ENCODE measurements around the gene SPTLC3. TPM values are rescaled to one million over a fixed set of nuclear protein-coding genes. Genes with fewer than 3 reads are reported as not detected.

The SPTLC3 gene
- total RNA-seq, 1 experiment from 2014 or later, result 16.1 TPM

DNA sequence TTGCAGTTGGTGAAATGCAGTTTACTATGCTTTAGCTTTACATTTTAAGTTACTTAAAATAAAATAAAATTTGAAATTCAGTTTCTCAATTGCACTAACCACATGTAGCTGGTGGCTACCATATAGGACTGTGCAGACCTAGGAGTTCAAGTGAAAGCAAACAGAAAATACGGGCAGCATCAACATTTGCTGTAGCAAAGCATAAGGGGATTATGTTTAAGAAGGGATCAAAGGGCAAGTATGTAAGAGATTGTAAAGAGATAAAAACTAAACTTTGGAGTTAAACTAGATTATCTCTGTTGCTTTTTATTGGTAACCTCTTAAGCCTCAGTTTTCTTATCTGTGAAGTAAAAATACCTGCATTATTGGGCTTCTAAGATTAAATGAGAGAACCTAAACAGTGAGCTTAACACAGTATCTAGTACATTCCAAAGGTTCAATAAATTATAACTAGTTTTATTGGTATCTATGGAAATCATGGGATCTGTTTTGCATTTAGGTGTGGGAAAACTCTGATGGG, 81.2 kb downstream of the SPTLC3 start:
- DNase-seq (ENCODE audit: extremely low read depth, low read depth), result no peak

DNA sequence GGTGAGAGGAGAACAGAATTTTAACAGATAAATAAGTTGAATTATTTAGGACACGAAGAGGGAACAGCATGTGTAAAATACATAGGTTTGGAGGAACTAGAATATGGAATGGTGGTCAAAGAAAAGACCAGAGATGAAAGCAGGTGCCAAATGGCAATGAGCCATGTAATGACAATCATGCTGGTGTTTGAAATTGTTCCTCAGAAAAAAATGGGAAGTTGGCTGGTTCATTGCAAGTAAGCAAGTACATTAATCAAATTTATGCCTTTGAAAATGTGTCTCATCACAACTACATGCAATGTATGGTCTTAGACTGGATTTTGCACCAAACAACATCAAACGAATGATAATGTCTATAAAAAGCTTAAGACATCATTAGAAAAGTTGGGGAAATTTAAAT, 83.3 kb downstream of the SPTLC3 start:
- no peak for DNase-seq (ENCODE audit: extremely low read depth, low read depth)

- no peak for DNase-seq (ENCODE audit: extremely low read depth, low read depth)
These were observed 86.2 kb downstream of the SPTLC3 start for GRCh38 chr20:13094976-13095375.

DNA sequence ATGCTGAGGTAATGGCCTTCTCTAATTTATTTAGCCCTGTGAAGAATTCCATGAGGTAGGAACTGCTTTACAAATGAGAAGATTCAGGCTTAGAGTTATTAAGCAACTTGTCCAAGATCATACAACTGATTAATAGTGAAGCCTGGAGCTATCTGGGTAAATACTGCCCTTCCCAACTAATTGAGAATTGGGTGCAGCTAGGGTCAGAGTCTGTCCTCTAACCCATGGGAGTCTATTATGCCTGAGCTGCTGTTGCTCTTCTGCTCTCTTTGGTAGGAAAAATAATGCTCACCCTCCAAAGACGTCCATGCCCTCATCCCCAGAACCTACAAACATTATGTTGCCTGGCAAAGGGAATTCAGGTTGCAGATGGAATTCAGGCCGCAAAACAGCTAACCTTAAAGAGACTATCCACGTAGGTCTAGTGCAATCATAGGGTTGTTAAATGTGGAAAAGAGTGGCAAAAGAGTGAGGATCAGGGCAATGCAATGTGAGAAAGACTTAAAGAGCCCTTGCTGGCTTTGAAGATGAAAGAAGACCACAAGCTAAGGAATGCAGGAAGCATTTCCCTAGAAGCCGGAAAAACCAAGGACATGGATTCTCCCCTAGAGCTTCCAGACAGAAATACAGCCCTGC, 90.1 kb downstream of the SPTLC3 start:
- DNase-seq (ENCODE audit: extremely low read depth, low read depth), result no peak

DNA sequence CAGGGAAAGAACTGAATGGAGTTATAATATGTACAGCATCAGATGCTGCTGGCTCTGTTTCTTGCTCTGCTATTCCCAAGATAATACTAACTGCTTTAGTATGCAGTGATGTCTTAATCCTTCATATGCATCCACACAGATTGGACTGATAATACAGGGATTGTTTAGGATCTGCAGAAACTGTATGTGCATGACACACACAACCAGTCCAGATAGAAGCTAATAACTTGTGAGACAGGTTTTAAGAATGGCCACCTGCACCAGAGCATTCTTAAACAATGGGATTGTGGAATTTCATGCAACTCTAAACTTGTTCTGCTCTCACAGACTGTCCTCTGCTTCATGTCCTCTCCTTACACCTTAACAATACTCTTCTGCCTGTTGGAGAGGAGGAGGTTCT, 90.9 kb downstream of the SPTLC3 start:
- no peak for DNase-seq (ENCODE audit: extremely low read depth, low read depth)

GRCh38 chr20:13101276-13101675, 92.5 kb downstream of the SPTLC3 start:
- DNase-seq (ENCODE audit: extremely low read depth, low read depth), result no peak

GRCh38 chr20:13101706-13102105, 92.9 kb downstream of the SPTLC3 start:
- DNase-seq (ENCODE audit: extremely low read depth, low read depth), result no peak

- no peak for DNase-seq (ENCODE audit: extremely low read depth, low read depth)
These were observed 93.5 kb downstream of the SPTLC3 start for GRCh38 chr20:13102237-13102636.

DNA sequence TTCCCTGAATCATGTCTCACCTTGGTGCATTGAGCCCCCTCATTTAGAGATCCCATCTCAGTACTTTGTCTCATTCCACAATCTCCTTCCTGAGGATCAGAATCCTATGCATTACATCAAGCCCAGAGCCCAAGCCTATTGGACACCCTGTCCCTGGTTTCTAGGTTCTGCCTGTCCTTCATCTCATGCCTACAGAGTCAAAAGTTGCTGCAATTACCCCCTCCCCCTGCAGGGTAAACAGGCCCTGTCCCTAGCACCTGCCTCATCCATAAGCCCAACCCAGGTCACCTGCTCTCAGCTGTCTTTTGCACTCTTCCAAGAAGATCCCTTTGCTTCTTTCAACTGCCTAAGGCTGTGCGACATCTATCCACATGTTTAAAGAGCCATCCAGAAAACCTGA, 93.9 kb downstream of the SPTLC3 start:
- no peak for DNase-seq (ENCODE audit: extremely low read depth, low read depth)

GRCh38 chr20:13105039-13105438, 96.3 kb downstream of the SPTLC3 start:
- DNase-seq (ENCODE audit: extremely low read depth, low read depth), result no peak

DNA sequence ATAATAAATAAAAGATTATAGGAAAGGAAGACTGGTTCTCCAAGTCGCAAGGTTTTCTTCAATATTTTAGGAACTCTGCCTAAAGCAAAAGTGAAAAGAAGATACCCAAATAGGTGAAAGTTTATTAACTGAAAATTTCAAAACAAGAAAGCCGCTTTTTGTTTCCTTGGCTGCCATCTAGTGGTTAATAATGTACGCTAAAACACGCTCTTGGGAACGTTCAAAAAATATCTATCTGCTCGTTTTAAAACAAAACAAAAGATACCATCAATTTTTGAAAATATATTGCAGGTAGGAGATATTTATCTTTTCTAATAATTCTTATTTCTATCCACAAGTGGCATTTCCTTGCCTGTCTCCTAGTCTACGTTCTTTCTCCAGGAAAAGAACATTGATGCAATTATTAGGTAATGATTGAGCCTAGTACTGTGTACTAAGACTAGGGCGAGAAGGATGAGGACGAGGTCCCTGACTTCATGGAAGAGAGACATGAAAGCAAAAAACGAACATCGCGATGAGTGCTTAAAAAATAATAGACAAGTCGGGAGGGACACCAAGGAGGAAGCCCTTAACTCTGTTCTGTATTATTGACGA, 97.2 kb downstream of the SPTLC3 start:
- peak; percentile 31 for DNase-seq (ENCODE audit: extremely low read depth, low read depth)

GRCh38 chr20:13109658-13110057, 100.9 kb downstream of the SPTLC3 start:
- no peak for DNase-seq (ENCODE audit: extremely low read depth, low read depth)

DNA sequence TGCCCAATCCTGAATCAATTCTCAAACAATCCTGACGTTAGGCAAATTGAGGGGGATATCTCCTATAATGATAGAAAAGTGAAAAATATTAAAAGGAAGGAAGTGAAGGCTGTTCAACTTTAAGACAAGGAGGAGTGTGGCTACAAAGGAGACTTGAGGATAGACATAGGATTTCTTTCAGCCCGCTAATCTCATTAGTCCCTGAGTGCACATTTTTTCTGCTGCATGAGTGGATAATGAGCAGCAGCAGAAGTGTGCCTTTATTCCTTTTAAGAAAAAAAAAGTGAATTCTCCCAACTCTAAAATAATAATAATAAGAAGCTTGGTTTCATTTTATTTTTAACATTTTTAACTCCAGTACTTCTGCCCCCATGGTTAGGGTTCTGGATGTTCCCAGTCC, 102.0 kb downstream of the SPTLC3 start:
- no peak for DNase-seq (ENCODE audit: extremely low read depth, low read depth)

DNA sequence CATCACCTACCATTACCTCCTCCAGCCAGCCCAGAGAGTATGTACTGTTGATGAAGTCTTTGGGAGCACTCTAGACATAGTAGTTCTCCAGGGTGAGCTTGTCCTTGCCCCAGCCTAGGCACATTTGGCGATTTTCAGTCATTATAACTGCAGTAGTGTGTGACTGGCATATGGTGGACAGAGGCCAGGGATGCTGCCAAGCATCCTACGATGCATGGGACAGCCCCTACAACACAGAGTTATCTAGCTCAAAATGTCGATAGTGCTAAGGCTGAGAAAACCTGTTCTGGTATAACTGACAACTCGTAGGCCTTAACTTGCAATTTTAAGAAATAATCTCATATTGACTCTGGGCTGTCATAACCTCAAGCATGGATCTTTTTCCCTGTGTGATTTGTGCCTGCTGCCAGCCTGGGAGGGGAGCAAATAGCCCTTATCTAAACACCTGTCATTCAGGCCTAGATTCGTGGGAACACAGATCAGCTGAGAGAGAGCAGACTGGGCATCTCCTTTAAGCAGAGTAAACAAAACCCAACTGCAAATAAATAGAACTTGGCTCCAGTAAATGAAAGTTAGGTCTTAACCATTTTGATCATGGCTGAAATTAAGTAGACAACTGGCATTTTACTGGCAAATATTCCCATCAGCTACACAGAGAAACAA, 102.6 kb downstream of the SPTLC3 start:
- DNase-seq (ENCODE audit: extremely low read depth, low read depth), result no peak

DNA sequence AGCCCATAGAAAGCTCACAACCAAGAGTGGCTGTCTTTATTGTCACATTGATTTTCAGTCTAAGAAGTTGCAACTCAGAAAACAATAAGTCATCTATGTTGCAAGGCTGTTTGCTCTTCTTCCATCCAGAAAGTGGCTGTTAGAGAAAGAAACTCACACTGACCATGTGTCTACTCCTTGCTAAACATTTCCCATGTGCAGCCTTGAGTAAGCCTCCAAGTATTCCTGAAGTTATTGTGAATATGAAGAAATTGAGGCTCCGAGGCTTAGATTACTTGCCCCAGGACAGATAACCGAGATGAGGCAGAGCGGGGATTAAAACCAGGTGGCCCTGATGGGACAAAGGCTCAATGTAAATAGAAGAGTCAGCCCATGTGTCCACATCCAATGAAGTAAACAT, 105.0 kb downstream of the SPTLC3 start:
- DNase-seq (ENCODE audit: extremely low read depth, low read depth), result no peak

- DNase-seq (ENCODE audit: extremely low read depth, low read depth), result no peak
These were observed 108.4 kb downstream of the SPTLC3 start for GRCh38 chr20:13117200-13117599.

DNA sequence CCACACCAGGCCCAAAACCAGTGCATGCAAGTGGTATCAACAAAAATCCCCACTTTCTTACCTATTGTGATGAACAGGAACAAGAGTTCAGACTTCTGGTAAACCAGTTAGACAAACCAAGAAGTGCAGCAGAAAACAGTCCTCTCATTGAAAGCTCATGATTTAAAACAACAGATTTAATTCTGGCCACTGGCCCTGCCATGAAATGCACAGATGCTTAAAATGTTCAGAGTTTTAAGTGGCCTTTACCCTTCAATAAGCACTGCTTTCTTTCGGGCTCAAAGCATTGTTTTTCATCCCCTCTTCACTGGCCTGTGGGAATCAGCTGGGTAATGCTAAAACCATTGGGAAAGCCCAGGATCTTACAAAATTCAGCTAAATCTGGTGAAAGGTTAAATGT, 109.9 kb downstream of the SPTLC3 start:
- no peak for DNase-seq (ENCODE audit: extremely low read depth, low read depth)

DNA sequence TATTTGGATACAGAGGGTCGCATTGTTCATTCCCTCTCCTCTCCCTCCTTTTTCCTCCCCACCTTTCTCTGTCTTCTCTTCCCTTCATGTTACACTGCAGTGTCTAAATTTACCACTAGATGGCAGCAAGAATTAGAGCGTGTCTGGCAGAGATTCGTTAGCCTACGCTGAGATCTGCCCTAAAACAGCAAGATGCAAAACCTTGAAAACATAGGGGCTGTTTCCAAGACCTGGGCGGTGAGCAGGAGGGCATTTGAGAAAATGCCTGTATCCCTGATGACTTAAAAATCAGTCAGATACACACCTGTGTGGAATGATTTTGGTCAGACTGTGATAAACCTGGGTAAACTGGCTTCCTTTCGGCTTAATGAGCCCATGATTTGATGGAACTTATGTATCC, 110.8 kb downstream of the SPTLC3 start:
- DNase-seq (ENCODE audit: extremely low read depth, low read depth), result peak; percentile 69

DNA sequence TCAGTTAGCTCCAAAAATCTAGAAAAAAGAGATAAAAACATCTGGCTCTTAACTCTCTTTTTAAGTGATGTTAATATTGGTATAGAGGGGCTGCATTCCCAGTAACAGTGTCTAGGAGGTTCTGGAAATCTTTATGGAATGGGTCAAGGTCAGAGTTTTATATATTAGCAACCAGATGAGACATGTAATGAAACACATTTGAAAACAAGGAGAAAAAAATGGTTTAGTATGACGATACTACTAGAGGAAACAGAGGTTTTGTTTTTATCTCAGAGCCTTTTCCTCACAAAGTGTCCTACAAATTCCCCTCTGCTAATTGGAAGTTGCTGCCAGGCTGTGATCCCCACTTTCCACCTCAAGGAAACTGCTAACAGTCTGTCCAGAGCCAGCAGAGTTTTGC, 111.7 kb downstream of the SPTLC3 start:
- DNase-seq (ENCODE audit: extremely low read depth, low read depth), result no peak

DNA sequence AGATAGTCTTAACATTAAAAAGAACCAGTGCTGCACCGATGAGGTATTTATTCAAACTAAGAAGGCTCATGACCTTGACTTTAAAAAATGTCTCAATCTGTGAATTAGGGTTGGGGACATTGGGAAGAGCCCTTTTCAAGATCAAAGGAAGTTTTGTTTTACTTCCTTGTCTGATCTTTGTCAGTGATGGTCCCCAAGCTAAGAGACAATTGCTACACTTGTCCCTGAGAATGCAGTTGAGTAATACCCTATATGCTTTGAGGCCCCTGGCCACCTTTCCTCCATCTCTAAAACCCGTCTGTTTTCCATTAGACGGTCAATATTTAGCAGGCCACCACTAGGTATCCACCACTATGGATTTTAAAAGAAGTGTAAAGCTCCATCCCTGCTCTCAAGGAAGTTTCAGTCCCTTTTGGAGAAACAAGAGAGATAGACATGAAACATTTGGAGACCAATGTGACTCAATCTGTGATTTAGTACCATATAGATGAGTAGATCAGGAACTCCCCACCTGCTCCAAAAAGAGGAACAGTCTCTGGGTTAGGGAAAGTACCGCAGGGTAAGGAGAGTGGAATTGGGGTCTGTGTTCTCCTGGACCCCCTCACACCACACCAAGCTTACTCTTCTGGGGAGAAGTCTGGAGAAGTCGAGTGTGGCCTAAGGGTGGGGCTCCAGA, 113.2 kb downstream of the SPTLC3 start:
- no peak for DNase-seq (ENCODE audit: extremely low read depth, low read depth)

DNA sequence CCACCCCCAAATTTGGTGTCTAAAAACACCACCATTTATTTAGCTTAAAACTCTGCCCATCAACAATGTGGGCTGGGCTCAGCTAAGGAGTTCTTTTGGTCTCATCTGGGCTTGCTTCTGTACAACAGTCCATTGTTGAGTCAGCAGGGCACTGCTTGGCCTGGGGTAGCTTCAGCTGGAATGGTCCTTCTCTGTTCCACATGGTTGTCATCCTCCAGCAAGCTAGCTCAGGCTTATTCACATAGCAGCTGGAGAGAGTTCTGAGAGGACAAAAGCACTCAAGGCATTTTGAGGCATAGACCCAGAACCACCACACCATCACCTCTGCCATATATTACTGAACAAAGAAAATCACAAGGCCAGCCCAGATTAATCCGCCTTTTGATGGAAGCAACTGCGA, 116.7 kb downstream of the SPTLC3 start:
- DNase-seq (ENCODE audit: extremely low read depth, low read depth), result no peak

DNA sequence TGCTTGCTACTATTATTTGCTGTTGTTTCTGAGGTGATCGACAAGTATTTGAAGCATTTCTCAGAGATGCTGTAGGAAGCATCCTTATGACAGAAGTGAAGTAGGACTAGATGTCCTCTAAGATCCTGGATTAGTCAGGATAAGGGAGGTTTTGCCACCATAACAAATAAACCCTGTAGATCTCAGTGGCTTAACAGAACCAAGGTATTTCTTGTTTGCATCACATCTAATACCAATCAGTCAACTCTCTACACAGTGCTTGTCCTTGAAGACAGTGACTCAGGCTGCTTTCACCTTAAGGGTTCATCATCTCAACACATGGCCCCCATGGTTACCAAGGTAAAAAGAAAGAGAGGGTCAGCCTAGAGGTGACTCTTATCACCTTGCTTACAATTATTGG, 119.4 kb downstream of the SPTLC3 start:
- DNase-seq (ENCODE audit: extremely low read depth, low read depth), result no peak
